HFFc6 (cell line): ENCODE data around the gene DAZAP1. TPM values are rescaled to one million over a fixed set of nuclear protein-coding genes. Genes with fewer than 3 reads are reported as not detected.

ENCODE experiments used
- DNase-seq: peaks from one replicate; pipeline ENCODE4 v3.0.0-alpha.2; 2018
- H3K27ac Mint-ChIP-seq: 2 replicates; pipeline ENCODE4 v1.8.0; 2020; ENCODE audit warnings: mild to moderate bottlenecking, mixed read lengths
- H3K27me3 Mint-ChIP-seq: 2 replicates; pipeline ENCODE4 v1.8.0; 2021; ENCODE audit warnings: mild to moderate bottlenecking, moderate library complexity, mixed read lengths; ENCODE audit not compliant: insufficient read depth
- H3K36me3 Mint-ChIP-seq: 2 replicates; pipeline ENCODE4 v1.8.0; 2021; ENCODE audit warnings: low read depth, mixed read lengths
- H3K4me1 Mint-ChIP-seq: 2 replicates; pipeline ENCODE4 v1.8.0; 2020; ENCODE audit warnings: low read depth, mixed read lengths
- H3K4me3 Mint-ChIP-seq: 2 replicates; pipeline ENCODE4 v1.8.0; 2020; ENCODE audit warnings: mild to moderate bottlenecking, moderate library complexity, mixed read lengths
- H3K9me3 Mint-ChIP-seq: 2 replicates; pipeline ENCODE4 v1.8.0; 2020; ENCODE audit warnings: mild to moderate bottlenecking, mixed read lengths
- total RNA-seq, 6 experiments: library from RNA; stranded (reverse); fragmentation: NEBNext Ultra II Directional; extraction: Animal tissue kit (Norgen Biotek cat#: 25700); gene quantifications; 2 replicates in 1 of 6; 3 replicates in 5 of 6; pipeline ENCODE4 v1.2.3, GENCODE V29; 2021
- TF ChIP-seq, protein P1 (sequence below): fragments of 200-600 bp; sonication (generic); IDR thresholded peaks from 2 replicates; pipeline ENCODE4 v1.5.0; 2021; ENCODE audit warnings: antibody characterized with exemption, mild to moderate bottlenecking

Gene DAZAP1
- total RNA-seq, 6 experiments from 2014 or later = 87.2 to 109 (median 103) TPM

DNA sequence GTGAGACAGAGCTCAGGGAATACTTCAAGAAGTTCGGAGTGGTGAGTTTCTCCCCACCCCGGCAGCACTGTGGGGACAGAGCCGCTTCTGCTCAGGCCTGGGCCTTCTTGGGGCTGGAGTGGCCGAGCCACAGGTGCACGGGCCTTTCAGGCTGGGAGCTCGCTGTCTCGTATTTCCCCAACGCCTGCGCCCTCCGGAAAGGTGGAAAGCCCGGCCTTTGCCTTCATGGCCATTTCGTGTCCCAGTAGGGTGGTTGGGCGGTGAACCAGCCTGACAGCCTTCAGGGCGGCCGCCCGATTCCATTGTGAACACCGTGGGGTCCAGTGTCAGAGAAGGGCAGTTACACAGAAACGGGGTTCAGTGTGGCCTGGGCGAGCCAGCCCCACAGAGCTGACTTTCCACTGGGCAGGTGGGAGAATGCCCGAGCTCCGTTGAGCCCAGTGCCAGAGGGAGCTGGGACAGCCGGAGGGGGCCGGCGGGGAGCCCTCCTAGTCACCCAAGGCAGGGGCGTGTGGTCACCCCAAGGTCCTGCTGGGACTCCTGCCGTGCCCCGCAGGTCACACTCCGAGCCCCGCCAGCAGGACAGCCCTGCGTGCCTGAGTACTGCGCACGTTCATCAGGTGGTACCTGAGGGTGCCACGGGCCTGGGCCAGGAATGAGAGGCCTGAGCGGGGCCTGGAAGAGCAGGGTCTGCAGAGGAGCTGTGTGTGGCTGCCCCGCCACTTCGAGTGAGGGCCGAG lies 14.0 kb downstream of the DAZAP1 start:
- DNase-seq = no peak
- Mint-ChIP-seq H3K27me3 (no peaks in the 10 kb centered on the region; the same call in 1 of the 2 replicates), H3K27ac (no peak overlapping the region), H3K36me3 (peaks cover 22% of the 10 kb centered on the region), H3K4me3 (no peak overlapping the region), H3K4me1 (peaks cover 9% of the 10 kb centered on the region), H3K9me3 (no peaks in the 10 kb centered on the region)
- TF ChIP-seq, protein P1, sequence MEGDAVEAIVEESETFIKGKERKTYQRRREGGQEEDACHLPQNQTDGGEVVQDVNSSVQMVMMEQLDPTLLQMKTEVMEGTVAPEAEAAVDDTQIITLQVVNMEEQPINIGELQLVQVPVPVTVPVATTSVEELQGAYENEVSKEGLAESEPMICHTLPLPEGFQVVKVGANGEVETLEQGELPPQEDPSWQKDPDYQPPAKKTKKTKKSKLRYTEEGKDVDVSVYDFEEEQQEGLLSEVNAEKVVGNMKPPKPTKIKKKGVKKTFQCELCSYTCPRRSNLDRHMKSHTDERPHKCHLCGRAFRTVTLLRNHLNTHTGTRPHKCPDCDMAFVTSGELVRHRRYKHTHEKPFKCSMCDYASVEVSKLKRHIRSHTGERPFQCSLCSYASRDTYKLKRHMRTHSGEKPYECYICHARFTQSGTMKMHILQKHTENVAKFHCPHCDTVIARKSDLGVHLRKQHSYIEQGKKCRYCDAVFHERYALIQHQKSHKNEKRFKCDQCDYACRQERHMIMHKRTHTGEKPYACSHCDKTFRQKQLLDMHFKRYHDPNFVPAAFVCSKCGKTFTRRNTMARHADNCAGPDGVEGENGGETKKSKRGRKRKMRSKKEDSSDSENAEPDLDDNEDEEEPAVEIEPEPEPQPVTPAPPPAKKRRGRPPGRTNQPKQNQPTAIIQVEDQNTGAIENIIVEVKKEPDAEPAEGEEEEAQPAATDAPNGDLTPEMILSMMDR = no peak

- Mint-ChIP-seq H3K27ac (no peak overlapping the region), H3K4me3 (no peak overlapping the region), H3K27me3 (no peaks in the 10 kb centered on the region; the same call in 1 of the 2 replicates), H3K4me1 (peaks cover 7% of the 10 kb centered on the region), H3K9me3 (no peaks in the 10 kb centered on the region), H3K36me3 (peaks cover 22% of the 10 kb centered on the region)
- DNase-seq = no peak
- TF ChIP-seq, protein P1 = no peak
Measured at GRCh38 chr19:1421958-1422305, 14.5 kb downstream of the DAZAP1 start.

GRCh38 chr19:1422360-1422759 lies 15.0 kb downstream of the DAZAP1 start:
- H3K27ac Mint-ChIP-seq = no peak overlapping the region
- H3K4me1 Mint-ChIP-seq = peaks cover 4% of the 10 kb centered on the region
- H3K27me3 Mint-ChIP-seq = no peaks in the 10 kb centered on the region; the same call in 1 of the 2 replicates
- TF ChIP-seq, protein P1 = no peak
- peaks cover 22% of the 10 kb centered on the region for H3K36me3 Mint-ChIP-seq
- DNase-seq = no peak
- H3K9me3 Mint-ChIP-seq = no peaks in the 10 kb centered on the region
- H3K4me3 Mint-ChIP-seq = no peak overlapping the region

- Mint-ChIP-seq H3K9me3 (no peaks in the 10 kb centered on the region), H3K27me3 (no peaks in the 10 kb centered on the region; the same call in 1 of the 2 replicates), H3K4me1 (no peaks in the 10 kb centered on the region), H3K36me3 (peaks cover 18% of the 10 kb centered on the region), H3K27ac (no peak overlapping the region), H3K4me3 (no peak overlapping the region)
- TF ChIP-seq, protein P1 = no peak
- DNase-seq = no peak
Measured at GRCh38 chr19:1422943-1423342, 15.6 kb downstream of the DAZAP1 start.

DNA sequence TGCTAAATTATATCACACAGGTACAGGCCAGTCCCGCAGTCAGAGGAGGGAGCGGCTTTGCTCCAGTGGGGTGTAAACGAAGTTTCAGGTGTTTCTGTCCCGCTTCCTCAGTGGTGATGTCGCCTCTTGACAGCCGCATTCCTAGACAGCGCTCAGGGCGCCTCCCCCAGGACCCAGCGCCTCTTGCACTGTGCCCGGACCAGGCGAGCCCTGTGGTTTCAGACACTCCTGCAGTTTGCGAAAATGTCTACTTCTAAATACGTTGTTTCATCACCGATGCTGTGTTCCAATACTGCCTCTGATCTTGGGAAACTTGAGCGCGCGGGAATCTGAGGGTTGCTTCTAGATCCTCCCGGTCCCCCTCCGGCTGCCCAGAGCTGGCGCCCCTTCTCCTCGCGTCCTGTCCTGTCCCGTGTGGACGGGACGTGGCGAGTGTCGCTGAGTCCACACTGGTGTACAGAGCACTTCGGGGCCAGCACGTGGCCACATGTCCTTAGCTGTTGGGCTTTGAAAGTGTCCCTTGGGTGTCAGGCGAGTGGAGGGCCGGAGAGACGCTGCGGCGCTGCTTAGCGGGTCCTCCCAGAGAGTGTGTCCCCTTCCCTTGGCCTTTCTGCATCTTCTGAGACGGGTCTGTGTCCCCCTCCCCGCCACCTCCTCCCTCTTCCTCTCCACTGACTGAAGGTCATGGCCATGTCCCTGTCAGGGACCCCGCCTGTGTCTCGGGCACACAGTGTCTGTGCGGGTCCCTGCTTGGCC lies 16.2 kb downstream of the DAZAP1 start:
- H3K27me3 Mint-ChIP-seq = peaks cover 1% of the 10 kb centered on the region; the same call in 1 of the 2 replicates
- H3K27ac Mint-ChIP-seq = no peak overlapping the region; the same call in 1 of the 2 replicates
- H3K4me3 Mint-ChIP-seq = no peak overlapping the region
- no peaks in the 10 kb centered on the region for H3K9me3 Mint-ChIP-seq
- H3K36me3 Mint-ChIP-seq = peaks cover 18% of the 10 kb centered on the region
- H3K4me1 Mint-ChIP-seq = no peaks in the 10 kb centered on the region
- no peak for DNase-seq
- TF ChIP-seq, protein P1 = no peak
